Occipital lobe (tissue), 2 donors: ENCODE data around the gene CDKL4. TPM values are rescaled to one million over a fixed set of nuclear protein-coding genes. Genes with fewer than 3 reads are reported as not detected.
"Not testable (repeated sequence)": the region's sequence is repeated elsewhere in the genome, so short reads cannot be mapped to it uniquely, and the experiment has no call there.

ENCODE experiments used
- DNase-seq: peaks from one replicate; lab custom pipeline; 2025; lab: John Stamatoyannopoulos, UW
- total RNA-seq: library from RNA; depleted of rRNA; stranded (reverse); fragments of >200 nt; gene quantifications from one replicate; pipeline ENCODE4 v1.2.3, GENCODE V29; 2014

Gene CDKL4
- total RNA-seq: 10.1 TPM

DNA sequence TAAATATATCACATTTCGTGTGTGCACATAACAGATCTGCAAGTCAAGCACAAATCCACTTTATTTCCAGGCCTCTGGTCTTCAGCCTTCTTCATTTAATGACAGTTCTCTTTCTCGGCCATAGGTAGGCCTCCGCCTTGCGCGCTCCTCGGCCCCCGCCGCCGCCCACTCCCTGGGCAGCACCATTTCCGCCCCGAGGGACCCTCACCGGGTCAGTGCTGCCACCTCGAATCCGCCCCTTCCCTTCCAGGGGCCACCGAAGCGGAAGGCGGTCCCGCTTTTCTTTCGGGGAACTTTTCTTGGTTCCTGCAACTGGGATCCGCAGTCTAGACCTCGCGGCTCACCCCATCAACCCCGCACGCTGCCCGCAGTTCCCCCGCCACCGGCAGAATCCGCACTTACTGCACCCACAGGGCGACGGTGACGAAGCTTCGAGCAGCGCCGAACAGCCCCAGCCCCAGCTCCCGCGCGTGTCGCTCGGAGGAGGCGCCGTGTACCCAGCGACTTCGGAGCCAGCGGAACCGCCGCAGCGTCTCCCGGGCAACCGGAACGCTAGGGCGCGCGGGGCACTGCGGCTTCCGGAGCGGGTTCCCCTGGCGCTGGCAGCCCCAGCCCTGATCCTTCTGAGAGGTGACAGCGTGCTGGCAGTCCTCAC lies at the start of gene CDKL4:
TSS of gene CDKL4 (minus strand) at position 502 of the 655 bp plus-strand sequence.
- no peak for DNase-seq

DNA sequence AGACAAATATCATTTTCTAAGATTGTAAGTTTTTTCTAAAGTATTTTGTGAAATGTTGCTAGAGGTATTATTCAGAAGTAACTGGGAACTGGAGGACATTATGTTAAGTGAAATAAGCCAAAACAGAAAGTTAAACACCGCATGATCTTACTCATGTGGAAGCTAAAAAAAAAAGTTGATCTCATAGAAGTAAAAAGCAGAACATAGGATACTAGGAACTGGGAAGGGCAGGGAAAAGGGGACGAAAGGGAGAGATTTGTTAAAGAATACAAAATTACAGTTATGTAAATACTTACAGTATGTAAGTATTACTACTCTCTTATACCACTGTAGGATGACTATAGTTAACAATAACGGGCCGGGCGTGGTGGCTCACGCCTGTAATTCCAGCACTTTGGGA lies 46.7 kb upstream of the CDKL4 start:
- no peak for DNase-seq

DNA sequence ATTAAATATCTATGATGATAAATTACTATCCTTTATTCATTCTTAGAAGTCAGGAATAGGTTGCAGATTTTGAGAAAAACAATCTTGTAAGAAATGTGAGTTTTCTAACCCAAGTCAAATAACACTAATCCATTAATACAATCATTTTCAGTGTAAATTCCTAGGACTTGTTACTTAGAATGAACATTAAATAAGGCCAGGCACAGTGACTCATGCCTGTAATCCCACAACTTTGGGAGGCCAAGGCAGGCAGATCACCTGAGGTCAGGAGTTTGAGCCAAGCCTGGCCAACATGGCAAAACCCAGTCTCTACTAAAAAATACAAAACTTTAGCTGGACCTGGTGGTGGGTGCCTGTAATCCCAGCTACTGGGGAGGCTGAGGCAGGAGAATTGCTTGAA lies 45.8 kb upstream of the CDKL4 start:
- no peak for DNase-seq

DNA sequence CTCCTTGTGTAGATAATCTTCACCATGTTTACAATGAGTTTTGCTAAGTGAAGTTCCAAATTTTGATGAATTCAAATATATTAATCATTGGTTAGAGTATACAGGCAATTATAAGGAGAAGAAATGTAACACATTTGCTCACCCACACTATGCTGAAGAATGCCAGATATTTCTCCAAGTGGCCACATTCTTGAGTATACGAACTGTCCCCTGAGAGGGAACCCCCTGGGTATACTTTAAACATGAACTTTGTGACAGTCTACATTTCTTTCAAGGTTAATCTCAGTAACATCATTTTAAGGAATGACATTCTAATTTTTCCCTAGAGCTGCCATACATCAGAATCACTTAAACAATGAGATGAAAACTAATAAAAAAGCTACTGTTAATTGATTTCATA lies 39.8 kb upstream of the CDKL4 start:
- no peak for DNase-seq

DNA sequence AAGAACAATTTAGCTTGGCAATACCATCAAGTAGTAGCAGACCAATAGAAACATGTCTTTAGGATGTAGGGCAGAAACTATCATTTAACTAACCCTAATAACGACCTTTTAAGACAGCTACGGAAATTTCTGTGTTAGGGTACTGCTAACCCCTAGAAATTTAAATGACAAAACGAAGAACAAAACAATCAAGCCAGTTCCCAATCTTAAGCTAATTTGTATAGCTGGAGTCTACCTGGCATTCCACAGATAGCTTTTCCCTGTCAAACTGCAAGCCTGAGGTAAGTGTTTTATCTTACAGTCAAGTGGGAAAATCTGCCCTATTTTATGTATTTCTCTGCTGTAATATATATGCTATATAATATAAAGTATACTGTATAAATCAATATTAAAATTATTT lies 37.6 kb upstream of the CDKL4 start:
- DNase-seq: no peak

DNA sequence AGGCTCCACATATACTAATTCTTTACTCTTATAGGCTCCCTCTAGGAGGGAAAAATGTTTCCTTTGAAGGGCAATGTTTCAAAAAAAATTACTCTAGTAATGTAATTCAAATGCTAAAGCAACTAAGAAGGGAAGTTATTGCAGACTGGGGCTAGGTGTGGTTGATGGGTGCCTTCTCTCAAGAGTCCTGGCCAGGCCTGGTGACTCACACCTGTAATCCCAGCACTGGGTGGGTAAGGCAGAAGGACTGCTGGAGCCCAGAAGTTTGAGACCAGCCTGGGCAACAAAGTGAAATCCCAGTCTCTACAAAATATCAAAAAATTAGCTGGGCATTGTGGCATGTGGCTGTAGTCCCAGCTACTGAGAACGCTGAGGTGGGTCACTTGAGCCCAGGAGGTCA lies 31.2 kb upstream of the CDKL4 start:
- DNase-seq: no peak

DNA sequence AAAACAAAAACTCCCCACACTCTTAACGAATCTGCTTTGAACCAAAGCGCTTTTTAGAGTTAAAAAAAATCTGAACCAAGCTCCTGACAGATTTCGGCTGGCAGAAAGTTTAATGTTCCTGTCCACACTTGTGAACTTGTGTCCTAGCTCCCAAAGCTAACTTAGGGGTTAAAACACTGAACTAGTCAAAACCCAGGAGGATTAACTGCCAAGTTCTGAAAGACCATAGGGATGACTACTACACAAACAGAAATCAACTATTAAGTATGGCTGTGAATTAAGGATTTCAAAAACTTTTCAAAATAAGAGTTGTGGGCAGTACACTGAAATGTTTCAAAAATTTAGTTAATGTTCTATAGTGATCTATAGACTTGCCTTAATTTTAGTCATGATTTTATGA lies 26.2 kb upstream of the CDKL4 start:
- no peak for DNase-seq

DNA sequence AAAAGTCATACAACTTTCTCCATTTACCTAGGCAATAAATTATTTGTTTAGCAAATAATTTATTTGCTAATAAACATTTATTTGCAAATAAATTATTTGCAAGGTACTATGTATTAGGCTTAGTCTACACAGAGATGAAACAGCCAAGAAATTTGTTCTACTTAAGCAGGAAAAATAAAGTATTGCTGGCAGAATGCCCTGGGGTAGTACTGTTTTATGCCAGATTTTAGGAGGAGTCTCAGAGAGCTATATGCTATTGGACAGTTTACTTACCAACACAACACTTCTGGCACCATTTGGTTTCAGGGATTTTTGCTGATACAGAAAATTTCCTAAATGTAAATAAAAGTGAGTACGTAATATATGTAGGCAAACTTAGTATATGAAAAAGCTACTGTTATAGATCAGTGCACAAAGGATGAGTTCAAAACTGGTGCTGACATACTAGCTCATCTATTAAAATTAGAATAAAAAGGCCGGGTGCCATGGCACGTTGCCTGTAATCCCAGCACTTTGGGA lies 23.2 kb upstream of the CDKL4 start:
- no peak for DNase-seq

DNA sequence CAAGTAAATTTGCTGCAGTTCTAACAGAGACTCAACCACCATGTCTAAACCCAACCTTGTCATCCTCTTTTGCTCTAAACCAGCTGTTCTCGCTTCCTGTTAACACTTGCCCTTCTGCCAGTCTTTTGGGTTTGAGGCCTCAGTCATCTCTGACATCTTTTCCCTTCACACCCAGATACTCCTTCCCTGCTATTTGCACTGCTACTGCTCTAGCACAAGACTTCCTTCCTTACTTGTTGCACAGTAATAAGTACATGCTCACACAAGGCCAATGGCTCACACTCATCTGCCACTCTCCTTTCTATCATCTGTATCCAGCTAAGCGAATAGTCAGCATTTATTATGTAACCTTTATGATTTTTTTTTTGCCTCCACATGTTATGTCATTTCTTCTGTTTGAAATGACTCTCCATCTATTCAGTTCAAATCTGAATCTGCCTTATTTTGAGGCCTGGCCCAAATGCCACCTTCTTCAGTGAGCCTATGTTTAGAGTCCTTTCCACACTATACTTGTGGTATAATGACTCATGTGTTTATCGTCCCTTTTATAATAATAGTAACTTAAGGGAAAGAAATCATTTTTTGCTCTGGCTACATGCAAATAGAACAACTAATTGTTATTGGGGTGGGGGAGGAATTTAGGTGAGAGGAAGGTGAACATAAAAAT lies 22.5 kb upstream of the CDKL4 start:
- no peak for DNase-seq

DNA sequence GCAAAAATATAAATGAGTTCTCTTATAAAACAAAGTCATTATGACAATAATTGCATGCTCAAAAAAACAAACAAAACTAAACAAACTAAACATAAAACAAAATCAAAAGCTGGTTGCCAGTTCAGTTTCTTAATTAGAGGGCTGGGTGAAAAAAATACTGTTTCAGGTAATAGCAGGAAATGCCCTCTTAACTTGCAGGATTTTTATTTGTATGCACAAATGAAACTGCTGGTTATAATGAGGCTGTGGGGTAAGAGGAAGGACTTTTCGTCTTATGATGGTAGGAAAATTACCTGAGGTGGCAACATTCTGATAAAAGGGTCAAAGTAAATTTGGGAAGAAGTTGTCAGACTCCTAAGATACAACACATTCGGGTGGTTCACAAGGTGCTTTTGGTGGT lies 21.5 kb upstream of the CDKL4 start:
- DNase-seq: no peak

DNA sequence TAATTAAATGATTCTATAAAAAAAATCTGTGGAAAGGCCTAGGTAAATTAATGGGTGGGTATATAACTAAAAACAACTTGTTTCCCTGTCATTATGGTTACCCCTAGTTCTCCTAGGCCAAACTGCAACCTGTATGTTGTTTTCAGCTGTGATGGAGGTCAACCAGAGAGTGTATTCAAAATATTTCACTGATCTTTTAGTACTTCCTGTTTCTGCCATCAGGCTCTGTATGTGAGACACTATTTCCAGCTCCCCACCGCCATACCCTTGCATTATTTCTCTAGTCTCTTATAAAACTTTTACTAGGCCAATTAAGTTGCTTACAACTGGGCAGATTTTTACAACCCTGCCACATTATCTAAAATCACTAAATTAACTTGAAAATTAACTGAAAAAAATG lies 21.0 kb upstream of the CDKL4 start:
- DNase-seq: no peak

DNA sequence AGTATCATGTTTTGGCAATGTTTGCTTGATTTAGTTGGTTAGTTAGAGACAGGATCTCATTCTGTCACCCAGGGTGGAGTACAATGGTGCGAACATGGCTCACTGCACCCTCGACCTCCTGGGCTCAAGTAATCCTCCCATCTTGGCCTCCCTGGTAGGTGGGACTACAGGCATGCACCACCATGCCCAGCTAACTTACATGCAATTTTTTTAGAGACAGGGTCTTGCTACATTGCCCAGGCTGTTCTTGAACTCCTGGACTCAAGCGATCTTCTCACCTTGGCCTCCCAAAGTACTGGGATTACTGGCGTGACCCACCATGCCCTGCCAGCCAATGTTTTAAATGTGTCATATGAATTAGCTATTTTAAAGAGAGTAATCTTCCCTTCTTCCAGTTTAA lies 16.3 kb upstream of the CDKL4 start:
- DNase-seq: no peak

DNA sequence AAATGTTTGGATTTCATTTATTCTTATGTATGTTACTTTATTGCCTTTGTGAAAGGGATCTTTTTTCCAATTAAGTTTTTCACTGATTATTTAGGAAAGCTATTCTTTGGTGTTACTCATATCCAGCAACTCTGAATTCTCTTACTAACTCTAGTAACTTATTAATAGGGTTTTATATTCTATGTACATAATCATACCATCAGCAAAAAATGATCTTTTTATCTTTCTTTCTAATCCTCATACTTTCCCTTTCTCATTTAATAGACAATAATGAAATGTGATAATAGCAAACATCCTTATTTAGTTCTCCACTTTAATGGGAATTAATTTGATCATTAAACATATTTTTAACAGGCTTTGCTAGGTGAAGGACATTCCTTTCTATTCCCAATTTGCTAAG lies 12.3 kb upstream of the CDKL4 start:
- DNase-seq: no peak

DNA sequence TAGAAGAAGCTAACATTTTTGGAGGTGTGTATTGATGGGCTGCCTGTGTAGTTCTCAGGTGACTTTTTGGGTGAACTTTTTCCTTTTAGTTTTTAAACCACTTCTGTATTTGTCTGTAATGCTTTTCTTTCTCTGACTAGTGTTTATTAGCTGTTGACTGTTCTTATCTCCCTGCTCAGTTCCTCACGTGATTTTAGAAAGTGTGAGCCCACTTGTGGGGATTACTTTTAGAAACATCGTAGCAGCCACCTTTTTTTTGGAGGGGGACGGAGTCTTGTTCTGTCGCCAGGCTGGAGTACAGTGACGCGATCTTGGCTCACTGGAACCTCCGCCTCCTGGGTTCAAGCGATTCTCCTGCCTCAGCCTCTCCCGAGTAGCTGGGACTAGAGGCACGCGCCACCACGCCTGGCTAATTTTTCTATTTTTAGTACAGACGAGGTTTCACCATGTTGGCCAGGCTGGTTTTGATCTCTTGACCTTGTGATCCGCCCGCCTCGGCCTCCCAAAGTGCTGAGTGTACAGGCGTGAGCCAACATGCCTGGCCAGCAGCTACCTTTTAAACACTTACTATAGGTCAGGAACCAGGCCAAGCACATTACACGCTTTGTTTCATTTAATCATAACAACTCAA lies 9.2 kb upstream of the CDKL4 start:
- DNase-seq: no peak

DNA sequence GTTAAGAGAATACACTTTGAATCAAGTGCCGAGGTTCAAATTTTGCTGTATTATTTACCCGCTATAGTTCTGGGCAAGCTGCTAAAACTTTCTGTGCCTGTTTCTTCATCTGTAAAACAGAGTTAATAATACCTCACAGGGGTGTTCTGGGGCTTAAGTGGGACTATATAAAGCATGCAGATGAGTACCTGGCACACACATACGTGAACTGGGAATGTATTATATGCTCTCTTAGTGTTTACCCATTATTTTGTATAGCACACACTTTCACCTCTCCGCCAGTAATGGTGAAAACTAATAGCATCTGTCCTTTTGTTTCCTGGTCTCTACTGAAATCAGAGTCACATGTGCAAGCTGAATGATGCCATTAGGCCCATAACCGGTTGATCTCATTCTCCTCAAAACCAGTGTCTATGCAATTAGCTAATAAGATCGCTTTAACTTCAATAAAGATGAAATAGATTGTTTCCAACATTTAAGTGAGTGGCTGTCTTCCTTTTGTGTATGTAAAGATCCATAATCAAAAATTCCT lies 3.8 kb upstream of the CDKL4 start:
- no peak for DNase-seq

DNA sequence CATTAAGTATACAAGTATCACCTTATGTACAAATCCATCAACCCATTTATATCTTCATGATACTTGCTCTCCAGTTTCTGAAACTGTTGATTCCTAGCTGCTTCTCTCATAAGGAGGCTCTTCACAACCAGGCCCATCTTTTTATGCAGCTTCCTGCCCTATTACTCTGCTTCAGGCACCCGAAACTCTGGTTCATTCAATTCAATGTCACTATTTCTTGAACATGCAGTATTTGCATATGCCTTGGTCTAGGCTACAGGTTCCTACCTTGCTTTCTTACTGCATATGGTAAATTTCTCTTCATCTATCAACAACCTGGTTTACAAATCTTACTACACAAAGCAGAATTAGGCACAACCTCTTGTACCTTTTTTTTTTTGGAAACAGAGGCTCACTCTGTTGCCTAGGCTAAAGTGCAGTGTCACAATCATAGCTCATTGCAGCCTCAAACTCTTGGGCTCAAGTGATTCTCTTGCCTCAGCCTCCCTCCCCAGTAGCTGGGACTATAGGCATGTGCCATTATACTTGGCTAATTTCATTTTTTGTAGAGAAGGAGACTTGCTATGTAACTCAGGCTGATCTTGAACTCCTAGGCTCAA lies 2.7 kb upstream of the CDKL4 start:
- DNase-seq: no peak

DNA sequence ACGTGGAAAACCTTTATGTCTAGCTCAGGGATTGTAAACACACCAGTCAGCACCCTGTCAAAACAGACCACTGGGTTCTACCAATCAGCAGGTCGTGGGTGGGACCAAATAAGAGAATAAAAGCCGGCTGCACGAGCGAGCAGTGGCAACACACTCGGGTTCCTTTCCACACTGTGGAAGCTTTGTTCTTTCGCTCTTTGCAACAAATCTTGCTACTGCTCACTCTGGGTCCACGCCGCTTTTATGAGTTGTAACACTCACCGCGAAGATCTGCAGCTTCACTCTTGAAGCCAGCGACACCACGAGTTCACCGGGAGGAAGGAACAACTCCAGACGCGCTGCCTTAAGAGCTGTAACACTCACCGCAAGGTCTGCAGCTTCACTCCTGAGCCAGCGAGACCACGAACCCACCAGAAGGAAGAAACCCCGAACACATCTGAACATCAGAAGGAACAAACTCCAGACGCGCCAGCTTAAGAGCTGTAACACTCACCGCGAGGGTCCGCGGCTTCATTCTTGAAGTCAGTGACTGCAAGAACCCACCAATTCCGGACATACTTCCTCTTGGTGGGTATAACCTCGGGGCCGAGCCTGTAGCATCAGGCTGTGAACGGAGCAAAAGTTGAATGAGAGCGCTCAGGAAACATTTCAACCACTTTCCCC lies 1.3 kb upstream of the CDKL4 start:
- not testable (repeated sequence) for DNase-seq

DNA sequence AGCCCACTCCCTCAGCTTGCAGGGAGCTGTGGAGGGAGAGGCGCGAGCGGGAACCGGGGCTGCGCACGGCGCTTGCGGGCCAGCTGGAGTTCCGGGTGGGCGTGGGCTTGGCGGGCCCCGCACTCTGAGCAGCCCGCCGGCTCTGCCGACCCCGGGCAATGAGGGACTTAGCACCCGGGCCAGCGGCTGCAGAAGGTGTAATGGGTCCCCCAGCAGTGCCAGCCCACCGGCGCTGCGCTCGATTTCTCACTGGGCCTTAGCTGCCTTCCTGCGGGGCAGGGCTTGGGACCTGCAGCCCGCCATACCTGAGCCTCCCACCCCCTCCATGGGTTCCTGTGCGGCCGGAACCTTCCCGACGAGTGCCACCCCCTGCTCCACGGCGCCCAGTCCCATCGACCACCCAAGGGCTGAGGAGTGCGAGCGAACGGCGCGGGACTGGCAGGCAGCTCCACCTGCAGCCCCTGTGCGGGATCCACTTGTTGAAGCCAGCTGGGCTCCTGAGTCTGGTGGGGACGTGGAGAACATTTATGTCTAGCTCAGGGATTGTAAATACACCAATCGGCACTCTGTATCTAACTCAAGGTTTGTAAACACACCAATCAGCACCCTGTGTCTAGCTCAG lies 582 bp upstream of the CDKL4 start:
- not testable (repeated sequence) for DNase-seq

DNA sequence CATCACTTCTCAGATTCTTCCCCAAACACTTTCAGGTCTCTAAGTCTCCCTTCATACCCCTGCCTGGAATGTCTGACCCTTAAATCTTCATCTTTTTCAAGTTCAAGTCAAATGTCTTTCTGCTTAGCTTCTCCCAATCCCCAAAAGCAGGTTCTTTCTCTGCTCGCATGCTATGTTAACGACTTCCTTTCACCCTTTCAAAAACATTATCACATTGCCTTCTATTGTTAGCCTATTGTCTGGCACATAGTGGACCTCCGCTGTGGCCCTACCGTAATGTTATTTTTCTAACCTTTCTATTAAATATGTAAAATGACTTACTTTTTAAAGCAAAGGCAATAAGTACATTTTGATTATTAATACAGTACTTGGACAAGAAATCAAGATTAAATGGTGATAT lies 2.2 kb downstream of the CDKL4 start:
- DNase-seq: no peak

DNA sequence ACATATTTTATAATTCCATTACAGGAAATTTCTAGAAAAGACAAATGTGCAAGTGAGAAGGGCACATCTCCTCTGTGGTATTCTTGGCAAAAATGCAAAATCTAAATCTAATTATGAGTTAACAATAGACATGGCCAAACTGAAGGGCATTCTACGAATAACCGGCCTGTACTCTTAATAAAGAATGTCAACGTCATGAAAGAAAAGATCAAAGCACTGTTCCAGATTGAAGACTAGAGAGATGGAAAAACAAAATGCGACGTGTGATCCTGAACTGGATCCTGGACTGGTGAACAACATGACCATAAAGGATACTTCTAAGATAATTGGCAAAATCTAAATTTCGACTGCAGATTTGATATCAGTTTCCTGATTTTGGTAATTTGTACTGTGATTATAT lies 3.0 kb downstream of the CDKL4 start:
- DNase-seq: no peak

DNA sequence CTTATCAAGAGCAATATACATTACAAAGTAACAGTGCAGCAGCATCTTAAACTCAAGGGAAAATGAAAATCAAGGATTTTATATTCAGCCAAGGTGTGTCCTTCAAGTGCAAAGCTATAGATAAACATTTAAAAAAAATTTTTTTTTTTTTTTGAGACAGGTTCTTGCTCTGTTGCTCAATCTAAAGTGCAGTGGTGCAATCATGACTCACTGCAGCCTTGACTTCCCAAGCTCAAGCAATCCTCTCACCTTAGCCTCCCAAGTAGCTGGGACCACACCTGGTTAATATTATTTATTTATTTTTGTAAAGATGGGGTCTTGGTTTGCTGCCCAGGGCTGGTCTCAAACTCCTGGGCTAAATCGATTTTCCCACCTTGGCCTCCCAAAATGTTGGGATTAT lies 9.0 kb downstream of the CDKL4 start:
- DNase-seq: no peak
